GM18907 (cell line): ENCODE measurements around the gene RHBDF2.
"Not testable (repeated sequence)": the region's sequence is repeated elsewhere in the genome, so short reads cannot be mapped to it uniquely, and the experiment has no call there.

ENCODE experiments used
- ATAC-seq: cut with Tn5 transposase; IDR thresholded peaks from one replicate; pipeline ENCODE4 v1.9.1; 2021; ENCODE audit warnings: mild to moderate bottlenecking, moderate library complexity; ENCODE audit not compliant: unreplicated experiment

Gene RHBDF2

GRCh38 chr17:76525513-76525833 lies 24.2 kb upstream of the RHBDF2 start:
- not testable (repeated sequence) for ATAC-seq

DNA sequence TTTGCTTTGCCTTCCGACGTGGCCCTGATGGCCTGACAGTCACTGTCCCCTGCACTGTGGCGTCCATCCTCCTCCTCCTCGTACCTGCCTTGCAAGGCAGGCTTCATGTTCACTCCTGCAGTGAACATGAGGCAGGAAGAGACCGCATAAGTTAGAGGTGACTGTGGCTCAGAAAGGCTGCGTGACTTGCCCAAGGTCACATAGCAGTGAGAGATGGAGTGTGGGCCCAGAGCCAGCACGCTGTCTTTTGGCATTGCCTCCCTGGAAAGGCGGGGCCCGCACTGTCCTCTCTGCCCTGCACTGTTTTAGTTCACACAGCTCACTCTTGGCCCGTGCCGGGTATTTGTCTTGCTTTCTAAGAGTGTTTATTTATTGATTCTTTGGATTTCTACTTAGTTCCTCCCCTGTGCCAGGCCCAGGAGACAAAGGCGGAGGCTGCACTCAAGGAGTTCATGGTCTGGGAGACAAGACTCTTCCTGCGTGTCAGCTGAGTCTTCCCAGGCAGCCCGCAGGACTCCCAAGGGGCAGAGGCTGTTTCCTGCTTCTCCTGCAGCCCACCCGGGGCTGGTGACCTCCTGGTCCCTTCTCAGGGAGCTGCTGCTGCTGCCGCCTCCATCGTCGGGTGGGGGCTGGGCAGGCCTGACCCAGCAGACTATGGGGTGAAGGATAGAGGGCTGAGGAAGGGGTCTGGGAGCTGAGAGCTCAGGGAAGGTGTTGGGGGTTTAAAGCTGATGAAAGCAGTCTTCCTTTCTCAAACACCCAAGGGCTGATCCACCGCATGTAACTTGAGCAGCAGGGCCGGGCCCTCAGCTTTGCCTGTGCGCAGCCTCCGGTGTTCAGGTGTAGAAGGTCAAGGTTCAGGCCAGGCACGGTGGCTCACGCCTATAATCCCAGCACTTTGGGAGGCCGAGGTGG lies 23.6 kb upstream of the RHBDF2 start:
- no peak for ATAC-seq

- ATAC-seq, result no peak
Measured at GRCh38 chr17:76523084-76524037, 22.1 kb upstream of the RHBDF2 start.

DNA sequence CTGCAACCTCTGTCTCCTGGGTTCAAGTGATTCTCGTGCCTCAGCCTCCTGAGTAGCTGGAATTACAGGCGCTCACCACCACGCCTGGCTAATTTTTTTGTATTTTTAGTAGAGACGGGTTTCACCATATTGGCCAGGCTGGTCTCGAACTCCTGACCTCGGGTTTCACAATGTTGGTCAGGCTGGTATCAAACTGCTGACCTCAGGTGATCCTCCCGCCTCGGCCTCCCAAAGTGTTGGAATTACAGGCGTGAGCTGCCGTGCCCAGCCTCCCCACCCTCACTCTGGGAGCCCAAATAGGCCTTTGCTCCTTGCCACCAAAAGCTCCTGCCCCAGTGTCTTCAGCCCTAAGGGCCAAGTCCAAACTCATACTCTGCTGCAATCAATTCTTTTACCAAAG lies 20.5 kb upstream of the RHBDF2 start:
- not testable (repeated sequence) for ATAC-seq

- no peak for ATAC-seq
Measured at GRCh38 chr17:76521262-76521661, 20.0 kb upstream of the RHBDF2 start.

- ATAC-seq, result no peak
Measured at GRCh38 chr17:76519048-76519966, 18.1 kb upstream of the RHBDF2 start.

GRCh38 chr17:76517638-76518038 lies 16.4 kb upstream of the RHBDF2 start:
- no peak for ATAC-seq

- no peak for ATAC-seq
Measured at GRCh38 chr17:76515274-76515949, 14.2 kb upstream of the RHBDF2 start.

GRCh38 chr17:76514355-76514754 lies 13.1 kb upstream of the RHBDF2 start:
- ATAC-seq, result not testable (repeated sequence)

DNA sequence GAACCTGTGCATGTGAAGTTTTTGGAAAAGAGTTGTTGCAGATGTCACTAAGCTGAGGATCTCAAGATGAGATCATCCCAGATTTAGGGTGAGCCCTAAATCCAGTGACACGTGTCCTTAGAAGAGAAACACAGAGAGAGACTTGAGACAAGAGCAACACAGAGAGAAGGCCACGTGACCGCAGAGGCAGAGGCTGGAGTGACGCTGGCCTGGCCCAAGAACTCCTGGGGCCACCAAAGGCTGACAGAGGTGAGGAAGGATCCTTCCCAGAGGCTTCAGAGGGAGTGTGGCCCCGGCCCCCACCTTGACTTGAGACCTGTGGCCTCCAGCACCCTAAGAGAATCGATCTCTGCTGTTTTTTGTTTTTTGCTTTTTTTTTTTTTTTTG lies 12.1 kb upstream of the RHBDF2 start:
- no peak for ATAC-seq

DNA sequence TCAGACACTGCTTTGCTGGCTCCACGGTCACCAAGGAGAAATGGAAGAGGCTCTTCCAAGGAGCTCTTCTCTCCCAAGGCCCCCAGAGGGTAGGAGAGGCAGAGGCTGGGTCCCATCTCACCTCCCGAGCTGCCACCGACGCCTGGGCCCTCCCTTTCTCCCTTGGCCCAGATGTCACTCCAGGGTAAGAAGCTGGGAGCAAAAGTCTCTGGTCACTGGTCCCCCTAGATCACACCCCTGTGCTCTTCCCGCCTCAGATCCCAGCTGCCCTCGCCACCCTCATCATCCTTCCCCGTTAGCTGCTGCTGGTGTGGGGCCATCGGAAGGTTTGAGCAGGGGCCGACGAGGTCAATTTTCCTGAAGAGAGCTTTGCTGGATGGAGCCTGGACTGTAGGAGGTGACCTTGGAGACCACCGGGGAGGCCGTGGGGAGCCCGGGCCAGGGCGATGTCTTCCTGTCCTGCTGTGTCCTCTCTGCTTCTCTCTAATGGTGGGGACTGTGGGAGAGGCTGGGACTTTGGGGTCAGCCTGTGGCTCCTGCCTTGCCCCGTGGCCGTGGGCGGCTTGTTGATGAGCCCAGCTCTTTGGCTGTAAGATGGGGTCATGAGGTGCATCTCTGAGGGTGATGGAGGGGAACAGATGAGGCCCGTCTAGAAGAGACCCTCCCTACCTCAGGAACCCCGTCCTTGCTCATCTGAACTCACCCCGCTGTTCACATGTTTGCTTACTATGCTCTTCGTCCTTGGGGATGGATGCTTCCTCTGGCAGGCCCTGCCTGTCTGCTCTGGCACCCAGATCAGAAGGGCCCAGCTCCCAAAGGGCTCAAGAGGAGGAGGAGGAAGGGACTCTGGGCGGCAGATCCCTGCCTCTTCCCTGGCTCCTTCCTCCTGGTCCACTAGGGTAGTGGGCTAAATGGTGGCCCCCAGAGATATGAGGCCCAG lies 11.4 kb upstream of the RHBDF2 start:
- ATAC-seq, result no peak

DNA sequence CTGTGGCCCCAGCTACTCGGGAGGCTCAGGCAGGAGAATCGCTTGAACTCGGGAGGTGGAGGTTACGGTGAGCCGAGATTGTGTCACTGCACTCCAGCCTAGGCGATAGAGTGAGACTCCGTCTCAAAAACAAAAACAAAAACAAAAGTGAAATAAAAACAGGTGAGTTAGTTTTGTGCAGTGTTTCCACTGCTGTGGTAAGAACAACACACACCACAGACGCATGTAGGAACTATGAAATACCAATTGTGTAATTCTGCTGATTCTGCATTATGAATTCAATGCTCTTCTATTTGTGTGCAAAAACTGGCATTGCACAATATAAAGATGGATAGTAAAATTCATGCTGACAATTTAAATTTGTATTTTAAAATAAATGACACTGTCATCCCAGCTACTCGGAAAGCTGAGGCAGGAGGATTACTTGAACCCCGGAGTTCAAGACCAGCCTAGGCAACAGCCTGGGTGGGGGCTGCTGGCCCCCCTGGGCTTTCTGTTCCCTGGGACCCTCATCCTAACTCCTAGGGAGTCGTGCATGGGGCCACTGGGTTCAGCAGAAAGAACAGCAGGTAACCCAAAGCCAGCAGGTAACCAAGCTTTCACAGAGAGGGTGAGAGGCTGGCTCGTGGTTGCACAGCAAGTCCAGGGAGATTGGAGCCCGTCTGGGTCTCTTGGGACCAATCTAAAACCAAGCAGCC lies 10.6 kb upstream of the RHBDF2 start:
- ATAC-seq, result no peak

DNA sequence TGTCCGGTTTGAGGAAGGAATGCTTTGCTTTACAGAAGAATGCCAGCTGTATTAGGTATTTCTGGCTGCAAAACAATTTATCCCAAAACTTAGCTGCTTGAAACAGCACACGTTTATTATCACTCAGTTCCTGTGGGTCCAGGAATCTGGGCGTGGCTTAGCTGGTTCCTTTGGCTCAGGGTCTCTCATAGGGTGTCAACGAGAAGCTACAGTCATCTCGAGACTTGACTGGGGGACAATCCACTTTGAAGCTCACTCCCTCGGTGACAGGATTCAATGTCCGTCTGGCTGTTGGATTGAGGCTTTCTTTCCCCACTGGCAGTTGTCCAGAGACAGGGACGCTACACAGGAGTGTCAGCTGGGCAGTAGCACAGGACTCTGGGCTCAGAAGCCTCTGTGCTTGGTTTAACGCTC lies 9.6 kb upstream of the RHBDF2 start:
- ATAC-seq, result no peak

- not testable (repeated sequence) for ATAC-seq
Measured at GRCh38 chr17:76508472-76509063, 7.3 kb upstream of the RHBDF2 start.

DNA sequence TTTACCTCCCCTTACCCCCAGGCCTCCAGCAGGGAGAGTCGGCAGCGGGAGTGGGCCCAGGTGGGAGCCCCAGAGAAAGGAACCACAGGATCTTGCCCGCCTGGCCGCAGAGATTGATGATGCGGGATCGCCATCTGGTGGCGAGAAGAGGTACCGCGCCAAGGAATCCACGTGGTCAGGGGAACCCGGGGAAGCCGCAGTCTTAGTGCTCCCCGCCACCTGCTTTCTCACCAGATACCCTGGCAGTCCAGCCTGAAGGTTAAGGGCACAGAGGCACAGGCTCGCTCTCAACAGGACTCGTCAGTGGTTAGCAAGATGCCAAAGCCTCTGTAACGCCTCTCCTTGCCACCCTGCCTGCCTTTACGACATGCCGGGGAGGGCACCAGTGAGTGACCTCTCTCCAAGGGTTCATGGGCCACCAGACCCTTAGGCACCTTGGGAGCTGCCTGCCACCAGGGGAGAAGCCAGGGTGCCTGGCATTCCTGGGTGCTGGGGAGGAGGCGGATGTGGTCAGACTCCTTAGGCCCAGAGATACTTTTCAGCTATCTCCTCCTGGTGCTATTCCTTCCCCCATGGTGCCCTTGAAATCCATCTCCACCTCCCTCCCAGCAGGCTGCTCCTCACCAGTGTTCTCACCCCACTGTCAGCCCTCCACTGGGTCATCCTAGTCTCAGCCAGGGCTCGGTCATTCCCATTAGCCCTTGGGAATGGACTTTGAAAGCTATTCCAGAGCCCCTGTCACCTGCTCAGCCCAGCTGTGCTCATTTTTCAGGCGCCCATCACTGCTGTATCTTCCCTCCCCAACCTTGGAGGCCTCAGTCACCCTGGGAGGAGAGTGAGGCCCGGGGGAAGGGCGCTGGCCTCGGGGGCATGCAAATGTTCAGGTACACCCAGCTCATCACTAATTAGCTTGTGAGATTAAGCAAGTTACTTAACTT lies 5.5 kb upstream of the RHBDF2 start:
- peak; percentile 57 for ATAC-seq

DNA sequence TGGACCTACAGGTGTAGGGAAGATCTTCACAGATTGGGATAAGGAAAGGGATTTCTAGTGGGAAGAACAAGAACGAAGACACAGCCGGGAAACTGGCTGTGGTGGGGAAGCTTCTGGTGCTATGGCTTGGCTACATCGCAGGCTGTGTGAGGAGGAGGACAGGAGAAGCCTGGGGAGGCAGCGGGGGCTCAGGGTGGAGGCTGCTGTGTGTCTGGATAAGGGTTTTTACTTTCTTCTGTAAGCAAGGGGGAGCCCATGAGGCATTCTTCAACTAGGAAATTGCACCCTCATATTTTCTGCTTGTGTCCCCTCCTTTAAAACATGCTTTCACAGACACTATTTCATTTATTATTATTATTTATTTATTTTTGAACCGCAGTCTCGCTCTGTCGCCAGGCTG lies 2.9 kb upstream of the RHBDF2 start:
- no peak for ATAC-seq
